ENCODE results near the gene FRMD5. TPM values are rescaled to one million over a fixed set of nuclear protein-coding genes. Genes with fewer than 3 reads are reported as not detected.

The FRMD5 gene
- total and polyA plus RNA-seq, 2 donors (not counting 1 experiment from before 2014, with no cell fraction given): not detected

DNA sequence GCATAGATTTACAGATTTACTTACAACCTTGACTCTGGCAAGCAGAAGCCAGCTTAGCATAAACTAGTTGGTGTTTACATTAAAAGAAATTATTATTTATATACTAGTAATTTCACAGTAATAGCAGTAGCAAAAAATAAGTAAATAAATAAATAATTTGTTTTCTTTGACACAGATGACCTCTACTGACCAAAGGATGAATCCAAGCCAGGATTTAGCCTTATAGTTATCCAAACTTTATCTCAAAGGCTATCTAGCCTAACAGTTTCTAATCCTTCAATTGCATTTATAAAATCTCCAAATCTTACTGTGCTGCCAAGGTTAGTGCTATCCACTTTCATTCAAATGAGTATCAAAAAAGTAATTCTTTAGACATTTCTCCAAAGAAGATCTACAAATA, 64.3 kb downstream of the FRMD5 start:
- H3K9me3 Mint-ChIP-seq (ENCODE audit: insufficient read depth): no peaks in the 10 kb centered on the region
- no peak overlapping the region for H3K27ac Mint-ChIP-seq
- intact Hi-C loops (cut with micrococcal nuclease): no loop called here
- no peaks in the 10 kb centered on the region for H3K4me1 ChIP-seq (ENCODE audit: control insufficient read depth in 2 of 2, insufficient read depth in 2 of 2, low read length in 2 of 2)
- H2AFZ ChIP-seq (ENCODE audit: insufficient read depth, low read depth, low read length, poor library complexity, severe bottlenecking): no peak overlapping the region
- DNase-seq (no peak), ATAC-seq (ENCODE audit: low read depth) (no peak)
- H3K9ac ChIP-seq (ENCODE audit: low read length): no peak overlapping the region
- H3K4me2 ChIP-seq (replicated peaks; ENCODE audit: low read depth, low read length, poor library complexity, severe bottlenecking): no peak overlapping the region
- ChIA-PET POLR2A (no interaction called here), CTCF (no interaction called here)
- H3K4me3 Mint-ChIP-seq: no peak overlapping the region
- no peak overlapping the region for H3K4me3 ChIP-seq (ENCODE audit: control extremely low read depth in 1 of 5, extremely low read depth in 1 of 5, insufficient read depth in 1 of 5, low read depth in 2 of 5, low read length in 4 of 5)
- H3K27me3 Mint-ChIP-seq: peaks cover 31% of the 10 kb centered on the region
- no peaks in the 10 kb centered on the region for H3K4me1 Mint-ChIP-seq
- peaks cover 0 to 14% (median 7%) of the 10 kb centered on the region in 4 experiments for H3K27me3 ChIP-seq (replicated peaks in 1 of 4; ENCODE audit: control extremely low read depth in 1 of 4, control insufficient read depth in 3 of 4, insufficient read depth in 4 of 4, low read length in 3 of 4)
- TF ChIP-seq, protein P1, sequence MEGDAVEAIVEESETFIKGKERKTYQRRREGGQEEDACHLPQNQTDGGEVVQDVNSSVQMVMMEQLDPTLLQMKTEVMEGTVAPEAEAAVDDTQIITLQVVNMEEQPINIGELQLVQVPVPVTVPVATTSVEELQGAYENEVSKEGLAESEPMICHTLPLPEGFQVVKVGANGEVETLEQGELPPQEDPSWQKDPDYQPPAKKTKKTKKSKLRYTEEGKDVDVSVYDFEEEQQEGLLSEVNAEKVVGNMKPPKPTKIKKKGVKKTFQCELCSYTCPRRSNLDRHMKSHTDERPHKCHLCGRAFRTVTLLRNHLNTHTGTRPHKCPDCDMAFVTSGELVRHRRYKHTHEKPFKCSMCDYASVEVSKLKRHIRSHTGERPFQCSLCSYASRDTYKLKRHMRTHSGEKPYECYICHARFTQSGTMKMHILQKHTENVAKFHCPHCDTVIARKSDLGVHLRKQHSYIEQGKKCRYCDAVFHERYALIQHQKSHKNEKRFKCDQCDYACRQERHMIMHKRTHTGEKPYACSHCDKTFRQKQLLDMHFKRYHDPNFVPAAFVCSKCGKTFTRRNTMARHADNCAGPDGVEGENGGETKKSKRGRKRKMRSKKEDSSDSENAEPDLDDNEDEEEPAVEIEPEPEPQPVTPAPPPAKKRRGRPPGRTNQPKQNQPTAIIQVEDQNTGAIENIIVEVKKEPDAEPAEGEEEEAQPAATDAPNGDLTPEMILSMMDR (IDR thresholded peaks at IDR 0.05): no peak
- TF ChIP-seq EZH2 (IDR thresholded peaks at IDR 0.05; ENCODE audit: borderline replicate concordance, insufficient read depth, low read depth, low read length, poor library complexity, severe bottlenecking): no peak
- no peaks in the 10 kb centered on the region for H3K79me2 ChIP-seq (ENCODE audit: control insufficient read depth, insufficient read depth, low read length)
- H3K27ac ChIP-seq (ENCODE audit: low read length in 2 of 2): no peak overlapping the region
- H3K36me3 ChIP-seq (replicated peaks in 1 of 2; ENCODE audit: control extremely low read depth in 1 of 2, control insufficient read depth in 1 of 2, extremely low read depth in 1 of 2, insufficient read depth in 2 of 2, low read length in 1 of 2): no peaks in the 10 kb centered on the region
- H3K9me3 ChIP-seq (ENCODE audit: control extremely low read depth in 1 of 3, control insufficient read depth in 2 of 3, insufficient read depth in 1 of 3, low read length in 2 of 3): no peaks in the 10 kb centered on the region
- H4K20me1 ChIP-seq (ENCODE audit: control insufficient read depth, insufficient read depth, low read length, poor library complexity, severe bottlenecking): no peaks in the 10 kb centered on the region

GRCh38 chr15:44129911-44130310, 65.2 kb downstream of the FRMD5 start:
- no peaks in the 10 kb centered on the region for H3K4me1 Mint-ChIP-seq
- H3K27ac Mint-ChIP-seq: no peak overlapping the region
- TF ChIP-seq, protein P1 (IDR thresholded peaks at IDR 0.05): no peak
- CTCF ChIA-PET: no interaction called here
- POLR2A ChIA-PET: no interaction called here
- peaks cover 37% of the 10 kb centered on the region for H3K27me3 Mint-ChIP-seq
- H3K9me3 Mint-ChIP-seq (ENCODE audit: insufficient read depth): no peaks in the 10 kb centered on the region
- Histone ChIP-seq H3K4me2 (replicated peaks; ENCODE audit: low read depth, low read length, poor library complexity, severe bottlenecking) (no peak overlapping the region), H3K79me2 (ENCODE audit: control insufficient read depth, insufficient read depth, low read length) (no peaks in the 10 kb centered on the region), H3K4me1 (ENCODE audit: control insufficient read depth in 2 of 2, insufficient read depth in 2 of 2, low read length in 2 of 2) (no peaks in the 10 kb centered on the region), H2AFZ (ENCODE audit: insufficient read depth, low read depth, low read length, poor library complexity, severe bottlenecking) (no peak overlapping the region), H3K4me3 (ENCODE audit: control extremely low read depth in 1 of 5, extremely low read depth in 1 of 5, insufficient read depth in 1 of 5, low read depth in 2 of 5, low read length in 4 of 5) (no peak overlapping the region), H3K9ac (ENCODE audit: low read length) (no peak overlapping the region), H3K27ac (ENCODE audit: low read length in 2 of 2) (no peak overlapping the region), H4K20me1 (ENCODE audit: control insufficient read depth, insufficient read depth, low read length, poor library complexity, severe bottlenecking) (no peaks in the 10 kb centered on the region), H3K27me3 (replicated peaks in 1 of 4; ENCODE audit: control extremely low read depth in 1 of 4, control insufficient read depth in 3 of 4, insufficient read depth in 4 of 4, low read length in 3 of 4) (peaks cover 0 to 14% (median 7%) of the 10 kb centered on the region in 4 experiments), H3K9me3 (ENCODE audit: control extremely low read depth in 1 of 3, control insufficient read depth in 2 of 3, insufficient read depth in 1 of 3, low read length in 2 of 3) (no peaks in the 10 kb centered on the region), H3K36me3 (replicated peaks in 1 of 2; ENCODE audit: control extremely low read depth in 1 of 2, control insufficient read depth in 1 of 2, extremely low read depth in 1 of 2, insufficient read depth in 2 of 2, low read length in 1 of 2) (no peaks in the 10 kb centered on the region)
- no peak overlapping the region for H3K4me3 Mint-ChIP-seq
- ATAC-seq (ENCODE audit: low read depth): no peak
- intact Hi-C loops (cut with micrococcal nuclease): no loop called here
- WGBS (ENCODE audit: insufficient coverage): 93% methylated on average over 4 of the region's 5 CpGs
- no peak for DNase-seq
